RPMI8226 (cell line): ENCODE data around the gene POLR2J.
"Not testable (repeated sequence)": the region's sequence is repeated elsewhere in the genome, so short reads cannot be mapped to it uniquely, and the experiment has no call there.

Source experiments
- DNase-seq: peaks from one replicate; pipeline ENCODE4 v3.0.0-alpha.2; 2015

The POLR2J gene

GRCh38 chr7:102464577-102465280, 14.0 kb downstream of the POLR2J start, which contains the start of the genes ALKBH4 and LRWD1:
Gene ALKBH4, minus strand, starts transcription at chr7:102464863. Its CDS starts 27 bp downstream, at chr7:102464836.
Gene LRWD1, plus strand, starts transcription at chr7:102464984. Its CDS starts 97 bp downstream, at chr7:102465081.
- DNase-seq: peak; percentile 98

GRCh38 chr7:102463841-102464576, 14.7 kb downstream of the POLR2J start:
- peak; percentile 36 for DNase-seq

GRCh38 chr7:102460467-102460866, 18.3 kb downstream of the POLR2J start:
- no peak for DNase-seq

- DNase-seq: no peak
These were observed 19.4 kb downstream of the POLR2J start for GRCh38 chr7:102459221-102459844.

- no peak for DNase-seq
These were observed 21.3 kb downstream of the POLR2J start for GRCh38 chr7:102457352-102457924.

- no peak for DNase-seq
These were observed 22.4 kb downstream of the POLR2J start for GRCh38 chr7:102456327-102456726.

- no peak for DNase-seq
These were observed 23.1 kb downstream of the POLR2J start for GRCh38 chr7:102455596-102455995.

- not testable (repeated sequence) for DNase-seq
These were observed 23.8 kb downstream of the POLR2J start for GRCh38 chr7:102454932-102455331.

- DNase-seq: no peak
These were observed 24.3 kb downstream of the POLR2J start for GRCh38 chr7:102454468-102454867.

- DNase-seq: no peak
These were observed 25.4 kb downstream of the POLR2J start for GRCh38 chr7:102453319-102453718.

- no peak for DNase-seq
These were observed 26.3 kb downstream of the POLR2J start for GRCh38 chr7:102452451-102452850.

- DNase-seq: peak; percentile 92
These were observed 27.2 kb downstream of the POLR2J start for GRCh38 chr7:102451371-102452054.

GRCh38 chr7:102450242-102450641, 28.5 kb downstream of the POLR2J start:
- DNase-seq: peak; percentile 86

GRCh38 chr7:102449136-102449535, 29.6 kb downstream of the POLR2J start:
- DNase-seq: no peak

- no peak for DNase-seq
These were observed 31.4 kb downstream of the POLR2J start for GRCh38 chr7:102447311-102447710.

GRCh38 chr7:102446387-102447156, 32.1 kb downstream of the POLR2J start:
- DNase-seq: no peak

- no peak for DNase-seq
These were observed 33.0 kb downstream of the POLR2J start for GRCh38 chr7:102445674-102446071.

- DNase-seq: peak; percentile 96
These were observed 33.6 kb downstream of the POLR2J start for GRCh38 chr7:102444961-102445673.

- peak; percentile 18 for DNase-seq
These were observed 38.5 kb downstream of the POLR2J start for GRCh38 chr7:102439963-102440795.

GRCh38 chr7:102436118-102436517, 42.6 kb downstream of the POLR2J start:
- no peak for DNase-seq
